Measurements from ENCODE around the gene PTPN12.

GRCh38 chr7:77580762-77581350 lies 43.8 kb downstream of the PTPN12 start:
- TF ChIP-seq POLR2A (IDR thresholded peaks at IDR 0.05) (no peak), CTCF (IDR thresholded peaks at IDR 0.05) (no peak)
